ENCODE data around the gene HLCS. TPM values are rescaled to one million over a fixed set of nuclear protein-coding genes. Genes with fewer than 3 reads are reported as not detected.

Gene HLCS
- total RNA-seq, 3 donors from 2014 or later: 19.5 to 26.2 (median 20.3) TPM

GRCh38 chr21:36858320-36858957 is 108.0 kb downstream of the HLCS start:
- no peaks in the 10 kb centered on the region for H3K27me3 ChIP-seq
- H3K27ac ChIP-seq: no peak overlapping the region
- H3K36me3 ChIP-seq: no peaks in the 10 kb centered on the region
- DNase-seq (ENCODE audit: low spot score in 2 of 2): no peak
- no peak overlapping the region for H3K4me3 ChIP-seq
- no peaks in the 10 kb centered on the region for H3K4me1 ChIP-seq
- intact Hi-C loops (cut with DNase I; ENCODE audit: low total_unique reads): no loop called here
- no peak for TF ChIP-seq POLR2AphosphoS5 (IDR thresholded peaks at IDR 0.05)
- TF ChIP-seq POLR2A (IDR thresholded peaks at IDR 0.05): no peak
- no peak for TF ChIP-seq CTCF (IDR thresholded peaks at IDR 0.05)
- no peaks in the 10 kb centered on the region for H3K9me3 ChIP-seq

GRCh38 chr21:36856643-36857042 is 109.8 kb downstream of the HLCS start:
- intact Hi-C loops (cut with DNase I; ENCODE audit: low total_unique reads): no loop called here
- no peaks in the 10 kb centered on the region for H3K36me3 ChIP-seq
- no peaks in the 10 kb centered on the region for H3K4me1 ChIP-seq
- no peak for TF ChIP-seq CTCF (IDR thresholded peaks at IDR 0.05)
- no peak for TF ChIP-seq POLR2AphosphoS5 (IDR thresholded peaks at IDR 0.05)
- TF ChIP-seq POLR2A (IDR thresholded peaks at IDR 0.05): no peak
- DNase-seq (ENCODE audit: low spot score in 2 of 2): no peak
- no peak overlapping the region for H3K27ac ChIP-seq
- H3K27me3 ChIP-seq: no peaks in the 10 kb centered on the region
- H3K4me3 ChIP-seq: no peak overlapping the region
- H3K9me3 ChIP-seq: no peaks in the 10 kb centered on the region

- H3K9me3 ChIP-seq: no peaks in the 10 kb centered on the region
- no peak for DNase-seq (ENCODE audit: low spot score in 2 of 2)
- no peak overlapping the region for H3K4me3 ChIP-seq
- no peaks in the 10 kb centered on the region for H3K4me1 ChIP-seq
- no peaks in the 10 kb centered on the region for H3K36me3 ChIP-seq
- no peak for TF ChIP-seq CTCF (IDR thresholded peaks at IDR 0.05)
- TF ChIP-seq POLR2A (IDR thresholded peaks at IDR 0.05): no peak
- no peak for TF ChIP-seq POLR2AphosphoS5 (IDR thresholded peaks at IDR 0.05)
- no peaks in the 10 kb centered on the region for H3K27me3 ChIP-seq
- H3K27ac ChIP-seq: no peak overlapping the region
- intact Hi-C loops (cut with DNase I; ENCODE audit: low total_unique reads): loop anchor here (2.0 kb wide), 1 partner anchor 72 kb away; no protein-coding TSS in a partner anchor
Measured at GRCh38 chr21:36854391-36854790, 112.1 kb downstream of the HLCS start.

DNA sequence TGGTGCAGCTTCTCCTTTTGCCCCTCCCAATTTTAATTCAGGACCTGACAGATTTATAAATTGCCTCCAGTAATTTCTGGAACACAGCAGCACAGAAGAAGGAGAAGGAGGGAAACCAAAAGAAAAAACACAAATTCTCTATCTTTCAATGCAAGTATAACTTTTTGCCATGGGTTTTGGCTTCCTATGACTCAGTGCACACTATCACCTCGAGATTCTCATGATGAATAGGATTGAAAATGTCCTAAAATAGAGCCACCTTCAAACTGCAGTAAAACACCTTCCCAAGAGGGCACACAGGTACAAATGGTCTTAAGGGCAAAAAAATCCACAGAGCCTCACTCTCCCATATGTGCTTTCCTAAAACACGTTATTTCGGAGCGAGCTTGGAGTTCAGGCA is 113.6 kb downstream of the HLCS start:
- no peak for DNase-seq (ENCODE audit: low spot score in 2 of 2)

More for the DNA sequence above, 113.6 kb downstream of the HLCS start:
- Histone ChIP-seq H3K27me3 (no peaks in the 10 kb centered on the region), H3K9me3 (no peaks in the 10 kb centered on the region), H3K36me3 (no peaks in the 10 kb centered on the region), H3K4me1 (no peaks in the 10 kb centered on the region), H3K27ac (no peak overlapping the region), H3K4me3 (no peak overlapping the region)
- intact Hi-C loops (cut with DNase I; ENCODE audit: low total_unique reads): no loop called here
- TF ChIP-seq POLR2AphosphoS5 (IDR thresholded peaks at IDR 0.05): no peak
- TF ChIP-seq CTCF (IDR thresholded peaks at IDR 0.05): no peak
- TF ChIP-seq POLR2A (IDR thresholded peaks at IDR 0.05): no peak

All from breast epithelium (tissue), 4 donors.